Measurements from ENCODE around the gene MORC4. TPM values are rescaled to one million over a fixed set of nuclear protein-coding genes. Genes with fewer than 3 reads are reported as not detected.

Gene MORC4
- total RNA-seq, 1 donor from 2014 or later = 2.0 TPM

DNA sequence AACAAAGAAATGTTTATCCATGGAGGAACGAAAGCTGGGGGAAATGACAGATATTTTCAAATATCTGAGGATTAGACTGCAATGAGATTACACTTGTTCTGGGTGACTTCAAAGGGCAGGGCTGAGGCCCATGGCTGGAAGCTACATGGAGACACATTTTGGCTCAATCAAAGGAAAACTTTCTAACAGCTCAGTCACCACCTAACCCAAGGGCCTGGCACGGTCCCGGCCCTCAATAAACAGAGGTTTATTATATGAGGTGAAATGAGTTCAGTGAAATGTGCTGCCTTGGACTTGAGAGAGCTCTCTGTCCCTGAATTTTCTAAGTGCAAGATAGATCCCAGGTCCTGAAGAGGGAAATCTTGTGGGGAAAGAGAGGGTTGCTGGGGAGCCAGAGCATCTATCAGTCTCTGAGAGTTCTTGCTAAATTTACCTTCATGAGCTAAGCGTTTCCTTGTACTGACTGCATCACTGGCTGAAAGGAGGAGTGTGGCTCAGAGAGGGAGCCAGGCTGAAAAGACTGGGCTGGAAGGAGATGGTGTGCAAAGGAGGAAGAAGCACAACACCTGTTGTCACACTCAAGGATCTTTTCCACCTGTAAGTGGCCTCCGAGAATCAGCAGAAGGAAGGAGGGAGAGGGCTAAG lies 94.8 kb downstream of the MORC4 start:
- H3K4me1 Mint-ChIP-seq (ENCODE audit: low read depth, unreplicated experiment) = peaks cover 5% of the 10 kb centered on the region
- peaks cover 4% of the 10 kb centered on the region for H3K27me3 Mint-ChIP-seq (ENCODE audit: unreplicated experiment)
- H3K27ac Mint-ChIP-seq (ENCODE audit: unreplicated experiment) = no peak overlapping the region
- no peaks in the 10 kb centered on the region for H3K36me3 Mint-ChIP-seq (ENCODE audit: unreplicated experiment)
- no peaks in the 10 kb centered on the region for H3K9me3 Mint-ChIP-seq (ENCODE audit: unreplicated experiment)
- no peak for DNase-seq
- TF ChIP-seq, protein P1, sequence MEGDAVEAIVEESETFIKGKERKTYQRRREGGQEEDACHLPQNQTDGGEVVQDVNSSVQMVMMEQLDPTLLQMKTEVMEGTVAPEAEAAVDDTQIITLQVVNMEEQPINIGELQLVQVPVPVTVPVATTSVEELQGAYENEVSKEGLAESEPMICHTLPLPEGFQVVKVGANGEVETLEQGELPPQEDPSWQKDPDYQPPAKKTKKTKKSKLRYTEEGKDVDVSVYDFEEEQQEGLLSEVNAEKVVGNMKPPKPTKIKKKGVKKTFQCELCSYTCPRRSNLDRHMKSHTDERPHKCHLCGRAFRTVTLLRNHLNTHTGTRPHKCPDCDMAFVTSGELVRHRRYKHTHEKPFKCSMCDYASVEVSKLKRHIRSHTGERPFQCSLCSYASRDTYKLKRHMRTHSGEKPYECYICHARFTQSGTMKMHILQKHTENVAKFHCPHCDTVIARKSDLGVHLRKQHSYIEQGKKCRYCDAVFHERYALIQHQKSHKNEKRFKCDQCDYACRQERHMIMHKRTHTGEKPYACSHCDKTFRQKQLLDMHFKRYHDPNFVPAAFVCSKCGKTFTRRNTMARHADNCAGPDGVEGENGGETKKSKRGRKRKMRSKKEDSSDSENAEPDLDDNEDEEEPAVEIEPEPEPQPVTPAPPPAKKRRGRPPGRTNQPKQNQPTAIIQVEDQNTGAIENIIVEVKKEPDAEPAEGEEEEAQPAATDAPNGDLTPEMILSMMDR (IDR thresholded peaks at IDR 0.05; ENCODE audit: partially characterized antibody, unreplicated experiment) = no peak
- no peak overlapping the region for H3K4me3 Mint-ChIP-seq (ENCODE audit: unreplicated experiment)

DNA sequence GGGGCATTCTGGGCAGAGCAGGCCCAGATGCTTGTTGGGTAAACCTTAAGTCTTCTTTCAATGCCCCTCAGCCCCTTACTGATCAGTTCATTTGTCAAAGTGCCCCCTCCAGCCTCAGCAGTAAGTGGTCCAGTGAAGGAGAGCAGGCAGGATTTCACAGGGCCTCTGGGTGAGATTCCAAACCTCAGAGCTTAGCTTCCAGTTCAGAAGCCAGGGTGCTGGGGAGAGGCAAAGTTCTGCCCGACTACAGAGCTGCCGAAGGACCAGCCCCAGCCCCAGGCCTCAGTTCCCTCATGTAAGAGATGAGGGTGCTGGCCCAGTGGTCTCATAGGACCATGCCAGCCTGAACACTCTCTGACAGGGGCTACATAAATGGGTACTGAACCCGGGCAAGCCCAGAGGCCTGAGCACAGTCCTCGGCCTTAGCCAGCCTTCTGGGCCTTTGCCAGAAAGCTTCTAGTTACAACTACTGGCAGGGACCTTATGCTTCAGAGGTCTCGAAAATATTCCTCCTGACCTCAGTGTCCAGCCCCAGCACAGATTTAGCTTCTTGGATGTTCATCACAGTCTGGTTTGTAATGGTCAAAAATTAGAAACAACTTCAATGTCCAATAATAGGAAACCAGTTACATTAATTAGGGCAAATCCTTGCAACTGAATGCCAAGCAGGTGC lies 96.0 kb downstream of the MORC4 start:
- H3K9me3 Mint-ChIP-seq (ENCODE audit: unreplicated experiment) = no peaks in the 10 kb centered on the region
- no peak overlapping the region for H3K4me3 Mint-ChIP-seq (ENCODE audit: unreplicated experiment)
- H3K27me3 Mint-ChIP-seq (ENCODE audit: unreplicated experiment) = peaks cover 4% of the 10 kb centered on the region
- TF ChIP-seq, protein P1 (IDR thresholded peaks at IDR 0.05; ENCODE audit: partially characterized antibody, unreplicated experiment) = no peak
- H3K27ac Mint-ChIP-seq (ENCODE audit: unreplicated experiment) = peak overlapping the region; percentile 64
- H3K4me1 Mint-ChIP-seq (ENCODE audit: low read depth, unreplicated experiment) = peaks cover 5% of the 10 kb centered on the region
- no peak for DNase-seq
- no peaks in the 10 kb centered on the region for H3K36me3 Mint-ChIP-seq (ENCODE audit: unreplicated experiment)

DNA sequence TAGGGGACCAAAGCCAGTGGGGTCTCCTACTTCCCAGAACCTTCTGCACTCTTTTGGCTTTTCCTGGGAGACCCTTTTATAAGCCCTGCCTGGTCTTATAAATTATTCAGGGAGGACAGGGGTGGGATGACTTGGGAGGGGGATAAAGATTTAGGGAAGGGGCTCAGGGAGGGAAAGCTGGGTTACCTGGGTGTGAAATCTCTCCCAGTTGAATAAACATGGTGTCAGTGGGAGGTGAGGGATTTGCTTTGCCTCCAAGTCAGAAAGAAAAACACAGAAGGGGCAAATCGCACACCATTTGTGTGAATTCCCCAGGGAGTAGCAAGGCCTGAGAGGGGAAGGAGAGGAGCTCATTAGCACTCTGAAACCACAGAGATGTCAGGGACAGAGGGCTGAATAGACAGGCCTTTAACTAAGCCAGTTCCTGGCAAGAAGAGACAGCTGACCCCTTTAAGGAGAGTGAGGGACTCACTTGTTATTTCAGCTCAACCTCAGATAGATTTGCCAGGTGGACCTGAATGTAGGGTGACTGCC lies 96.7 kb downstream of the MORC4 start, which contains the start of gene RIPPLY1:
TSS of gene RIPPLY1 (minus strand) at position 51 of the 534 bp plus-strand sequence. CDS start 54 bp downstream, outside the sequence.
- no peaks in the 10 kb centered on the region for H3K9me3 Mint-ChIP-seq (ENCODE audit: unreplicated experiment)

DNA sequence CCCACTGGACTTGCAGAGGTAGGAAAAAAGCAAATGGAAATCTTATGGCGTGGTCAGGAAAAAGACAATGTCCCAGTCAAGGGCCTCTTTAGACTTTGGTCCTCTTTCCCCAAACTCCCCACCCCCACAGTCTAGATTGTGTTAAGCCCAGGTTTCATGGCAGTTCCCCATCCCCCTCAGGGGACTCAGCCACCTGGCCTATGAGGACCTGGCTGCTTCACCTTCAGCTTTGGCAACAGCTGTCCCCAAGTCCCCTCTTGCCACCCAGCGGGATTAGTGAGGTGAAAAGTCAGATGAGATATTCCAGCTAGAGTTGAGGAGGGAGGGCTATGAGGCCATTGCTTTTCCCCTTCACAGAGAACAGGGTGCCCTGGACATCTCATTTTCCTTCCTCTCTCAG lies 97.3 kb downstream of the MORC4 start:
- Mint-ChIP-seq H3K9me3 (ENCODE audit: unreplicated experiment) (no peaks in the 10 kb centered on the region), H3K36me3 (ENCODE audit: unreplicated experiment) (no peaks in the 10 kb centered on the region), H3K27me3 (ENCODE audit: unreplicated experiment) (peaks cover 4% of the 10 kb centered on the region), H3K4me1 (ENCODE audit: low read depth, unreplicated experiment) (peaks cover 5% of the 10 kb centered on the region), H3K4me3 (ENCODE audit: unreplicated experiment) (no peak overlapping the region), H3K27ac (ENCODE audit: unreplicated experiment) (no peak overlapping the region)
- DNase-seq = no peak
- TF ChIP-seq, protein P1 (IDR thresholded peaks at IDR 0.05; ENCODE audit: partially characterized antibody, unreplicated experiment) = no peak

More for the DNA sequence above, 96.7 kb downstream of the MORC4 start, which contains the start of gene RIPPLY1:
- no peaks in the 10 kb centered on the region for H3K36me3 Mint-ChIP-seq (ENCODE audit: unreplicated experiment)
- H3K27me3 Mint-ChIP-seq (ENCODE audit: unreplicated experiment) = peaks cover 4% of the 10 kb centered on the region
- no peak for DNase-seq
- peak within 1 kb of the TSS; percentile 64 for H3K27ac Mint-ChIP-seq (ENCODE audit: unreplicated experiment)
- TF ChIP-seq, protein P1 (IDR thresholded peaks at IDR 0.05; ENCODE audit: partially characterized antibody, unreplicated experiment) = no peak
- H3K4me3 Mint-ChIP-seq (ENCODE audit: unreplicated experiment) = peak within 1 kb of the TSS; percentile 34
- H3K4me1 Mint-ChIP-seq (ENCODE audit: low read depth, unreplicated experiment) = peaks cover 5% of the 10 kb centered on the region

All from glutamatergic neuron (in vitro differentiated cells).